Heart right ventricle (tissue), 16 donors: ENCODE results near the gene SRMS. TPM values are rescaled to one million over a fixed set of nuclear protein-coding genes. Genes with fewer than 3 reads are reported as not detected.

Experiments
- ATAC-seq, 8 donors: fragments of 200-7000 bp; cut with Tn5 transposase; one replicate each; pipeline ENCODE4 v1.9.1; 2020; ENCODE audit warnings: mild to moderate bottlenecking in 8 of 8, moderate library complexity in 8 of 8, moderate number of reproducible peaks in 1 of 8
- DNase-seq, 2 donors: peaks; one replicate each; pipeline ENCODE4 v3.0.0-alpha.2; 2020
- H3K27ac ChIP-seq, 10 donors: fragments of 200-600 bp; sonication (generic) in 2 of 10; one replicate each; pipeline versions ENCODE4 v1.5.0 to v1.8.0; 2020 to 2022; ENCODE audit warnings: mild to moderate bottlenecking in 3 of 10
- H3K27me3 ChIP-seq, 7 donors: fragments of 200-600 bp; one replicate each; pipeline ENCODE4 v1.8.0; 2021 to 2022; ENCODE audit warnings: mild to moderate bottlenecking in 2 of 7
- H3K36me3 ChIP-seq, 9 donors: fragments of 200-600 bp; sonication (generic) in 1 of 9; one replicate each; pipeline versions ENCODE4 v1.5.0 to v1.8.0; 2020 to 2022; ENCODE audit warnings: mild to moderate bottlenecking in 2 of 9
- H3K4me1 ChIP-seq, 9 donors: fragments of 200-600 bp; sonication (generic) in 1 of 9; one replicate each; pipeline versions ENCODE4 v1.5.0 to v1.8.0; 2020 to 2022; ENCODE audit warnings: mild to moderate bottlenecking in 4 of 9
- H3K4me3 ChIP-seq, 10 donors: fragments of 200-600 bp; sonication (generic) in 2 of 10; one replicate each; pipeline versions ENCODE4 v1.5.0 to v1.8.0; 2020 to 2022; ENCODE audit warnings: mild to moderate bottlenecking in 7 of 10, moderate library complexity in 2 of 10
- H3K9me3 ChIP-seq, 11 donors: fragments of 200-600 bp in 10 of 11; sonication (generic) in 2 of 11; one replicate each; pipeline versions ENCODE4 v1.5.0 to v1.8.0; 2013 to 2022; ENCODE audit warnings: mild to moderate bottlenecking in 2 of 11, control low read depth in 1 of 11, moderate library complexity in 1 of 11
- WGBS, 2 donors: extraction: QIAGEN DNeasy Blood & Tissue Kit; methylation state at CpG; one replicate each; pipeline ENCODE4 v1.1.7; 2013; ENCODE audit warnings: inconsistent platforms in 1 of 2; 5-methylcytosine and 5-hydroxymethylcytosine counted together
- intact Hi-C, 10 donors: fragments of 100-400 bp; cut with DNase I; formaldehyde crosslinking; loops; one replicate each; pipeline versions ENCODE4 v1.11.1 to v1.14.2; 2022
- polyA plus RNA-seq, 2 donors: library from polyadenylated mRNA; stranded (reverse); fragments of 200-250 nt; gene quantifications; one replicate each; pipeline ENCODE4 v1.2.3, GENCODE V29; 2013
- total RNA-seq, 10 donors: library from RNA; stranded (reverse); fragmentation: NEBNext Ultra II Directional in 3 of 10; extraction: Animal tissue kit (Norgen Biotek cat#: 25700) in 3 of 10; gene quantifications; one replicate each; pipeline versions ENCODE4 v1.2.1 to v1.2.4, GENCODE V29; 2021 to 2023
- TF ChIP-seq, protein P1 (sequence below), 9 donors: fragments of 200-600 bp; sonication (generic) in 2 of 9; IDR thresholded peaks; one replicate each; pipeline versions ENCODE4 v1.5.0 to v1.8.0; 2021 to 2022; ENCODE audit warnings: antibody characterized with exemption in 9 of 9, mild to moderate bottlenecking in 5 of 9, moderate library complexity in 1 of 9
- donor health status: Arrhythmogenic right ventricular cardiomyopathy.
- donor health status: ischemic (EF 13 %, LVEDD 7.1; RV severe dilation, severe dysfunction).
- donor health status: healthy with polysubstance abuse.
- donor health status: DM: no; HTN: yes; CAD: no.
- donor health status: DM: no; HTN: no; CAD: no.
- donor health status: ischemic (EF 25% LVEDD 6.9; RV normal size, moderate dysfunction).
- donor health status: ischemic (EF 25% LVEDD 5.7; RV mildly dilated, moderate dysfunction).
- donor health status: healthy.
- donor health status: DM: yes; HTN: yes; CAD: no.
- donor health status: Ischemic cardiomyopathy.
- donor health status: ischemic (EF 35%, LVEDD 5.7; RV mildly dilated, moderate dysfunction).
- donor health status: nonischemic (EF 11% LVEDD 7.7; RV severe dilation, severe dysfunction).
- donor health status: DM: yes; HTN: yes; CAD: no.
- donor health status: PGD.
- donor health status: ischemic (EF 29% LVEDD 5.4; RV normal size, mild dysfunction).
- donor health status: nonischemic (EF 23%, LVEDD 6.1; RV moderate dilation, normal function).

SRMS gene
- total and polyA plus RNA-seq, 12 donors: not detected

DNA sequence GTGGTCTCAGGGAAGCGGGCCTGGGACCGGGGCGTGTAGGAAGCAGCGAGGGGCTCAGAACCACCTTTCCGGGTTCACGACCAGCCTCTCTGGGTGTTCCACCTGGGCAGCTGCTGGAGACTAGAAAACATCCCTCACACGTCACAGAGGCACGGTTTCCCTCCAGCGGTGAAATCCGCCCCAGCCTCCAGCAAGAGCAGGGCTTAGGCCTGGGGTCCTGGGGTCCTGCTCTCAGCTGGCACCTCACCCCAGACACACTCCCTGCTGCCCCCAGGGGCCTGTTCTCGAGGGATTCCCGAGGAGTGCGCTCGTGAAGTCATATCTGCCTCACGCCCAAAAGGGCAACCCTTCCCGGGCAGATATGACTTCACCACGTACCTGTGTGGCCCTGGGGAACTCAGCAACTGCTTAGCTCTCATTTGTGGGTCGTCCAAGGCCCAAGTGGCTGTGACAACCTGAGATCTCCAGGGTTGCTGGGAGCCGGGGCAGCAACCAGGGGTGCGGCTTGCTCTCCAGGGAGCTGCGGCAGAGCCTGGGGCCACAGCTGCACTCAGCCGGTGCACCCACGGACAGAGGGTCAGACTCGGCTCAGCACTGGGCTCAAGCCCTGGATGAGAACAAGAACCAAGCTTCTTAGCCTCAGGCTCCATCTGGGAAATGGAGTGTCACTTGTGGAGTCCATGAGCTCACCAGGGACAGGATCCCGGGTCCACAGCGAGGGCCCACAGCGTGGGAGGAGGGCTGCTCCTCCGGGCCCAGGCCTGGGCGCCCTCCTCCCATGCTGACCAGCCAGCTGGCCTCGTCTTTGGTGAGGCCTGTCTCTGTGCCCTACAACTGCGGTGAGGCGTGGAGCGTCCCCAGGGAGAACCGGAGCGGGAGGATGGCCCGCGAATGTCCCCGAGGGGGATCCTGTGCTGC is 7.1 kb upstream of the SRMS start:
- DNase-seq (no peak), ATAC-seq (peak in 2 of 8 donors; percentile 4 to 5)
- Histone ChIP-seq H3K4me1 (peaks cover 0 to 19% (median 10%) of the 10 kb centered on the region in 9 donors), H3K4me3 (peak overlapping the region in 9 of 10 donors; percentile 46 to 69 (median 64)), H3K27me3 (peaks cover 0 to 42% (median 7%) of the 10 kb centered on the region in 7 donors), H3K9me3 (no peaks in the 10 kb centered on the region), H3K27ac (peak overlapping the region in 2 of 10 donors; percentile 15 to 70), H3K36me3 (peaks cover 0 to 18% (median 0%) of the 10 kb centered on the region in 9 donors)
- TF ChIP-seq, protein P1, sequence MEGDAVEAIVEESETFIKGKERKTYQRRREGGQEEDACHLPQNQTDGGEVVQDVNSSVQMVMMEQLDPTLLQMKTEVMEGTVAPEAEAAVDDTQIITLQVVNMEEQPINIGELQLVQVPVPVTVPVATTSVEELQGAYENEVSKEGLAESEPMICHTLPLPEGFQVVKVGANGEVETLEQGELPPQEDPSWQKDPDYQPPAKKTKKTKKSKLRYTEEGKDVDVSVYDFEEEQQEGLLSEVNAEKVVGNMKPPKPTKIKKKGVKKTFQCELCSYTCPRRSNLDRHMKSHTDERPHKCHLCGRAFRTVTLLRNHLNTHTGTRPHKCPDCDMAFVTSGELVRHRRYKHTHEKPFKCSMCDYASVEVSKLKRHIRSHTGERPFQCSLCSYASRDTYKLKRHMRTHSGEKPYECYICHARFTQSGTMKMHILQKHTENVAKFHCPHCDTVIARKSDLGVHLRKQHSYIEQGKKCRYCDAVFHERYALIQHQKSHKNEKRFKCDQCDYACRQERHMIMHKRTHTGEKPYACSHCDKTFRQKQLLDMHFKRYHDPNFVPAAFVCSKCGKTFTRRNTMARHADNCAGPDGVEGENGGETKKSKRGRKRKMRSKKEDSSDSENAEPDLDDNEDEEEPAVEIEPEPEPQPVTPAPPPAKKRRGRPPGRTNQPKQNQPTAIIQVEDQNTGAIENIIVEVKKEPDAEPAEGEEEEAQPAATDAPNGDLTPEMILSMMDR (IDR thresholded peaks at IDR 0.05): no peak
- 71% methylated on average over 34 to 38 of the region's 38 CpGs for WGBS, 2 donors
- intact Hi-C loops: loop anchor here in 1 of 10 donors (5.0 kb wide), 1 partner anchor 403 kb away; the partner anchor contains the start of gene UCKL1

GRCh38 chr20:63553933-63554290 is 6.4 kb upstream of the SRMS start, which contains the start of gene FNDC11:
Gene FNDC11 (plus strand): TSS chr20:63554159. CDS start chr20:63555664, 1,505 bp downstream.
- H3K9me3 ChIP-seq: no peaks in the 10 kb centered on the region
- H3K27me3 ChIP-seq: peaks cover 0 to 48% (median 11%) of the 10 kb centered on the region in 7 donors
- WGBS, 2 donors: 2 to 4% methylated on average over 26 to 34 of the region's 34 CpGs
- peak within 1 kb of the TSS in 4 of 10 donors; percentile 21 to 70 (median 39) for H3K27ac ChIP-seq
- DNase-seq (peak; percentile 42 to 58), ATAC-seq (peak; percentile 37 to 61 (median 53))
- peaks cover 0 to 19% (median 10%) of the 10 kb centered on the region in 9 donors for H3K4me1 ChIP-seq
- intact Hi-C loops: loop anchor here in 1 of 10 donors (5.0 kb wide), 1 partner anchor 403 kb away; the partner anchor contains the start of gene UCKL1
- H3K4me3 ChIP-seq: peak within 1 kb of the TSS in 9 of 10 donors; percentile 46 to 69 (median 64)
- TF ChIP-seq, protein P1 (IDR thresholded peaks at IDR 0.05): no peak
- H3K36me3 ChIP-seq: peaks cover 0 to 15% (median 0%) of the 10 kb centered on the region in 9 donors

- Histone ChIP-seq H3K36me3 (peaks cover 0 to 10% (median 0%) of the 10 kb centered on the region in 9 donors), H3K27ac (peak overlapping the region in 4 of 10 donors; percentile 21 to 70 (median 39)), H3K9me3 (no peaks in the 10 kb centered on the region), H3K4me3 (peak overlapping the region in 9 of 10 donors; percentile 46 to 69 (median 64)), H3K27me3 (peaks cover 0 to 53% (median 17%) of the 10 kb centered on the region in 7 donors), H3K4me1 (peaks cover 0 to 19% (median 10%) of the 10 kb centered on the region in 9 donors)
- DNase-seq: peak; percentile 85
- peak; percentile 74 to 91 (median 82) for ATAC-seq
- WGBS, 2 donors: 2 to 3% methylated on average over 25 to 34 of the region's 37 CpGs
- TF ChIP-seq, protein P1 (IDR thresholded peaks at IDR 0.05): no peak
- intact Hi-C loops: loop anchor here in 1 of 10 donors (5.0 kb wide), 1 partner anchor 404 kb away; the partner anchor contains the start of gene UCKL1
Measured at GRCh38 chr20:63553251-63553932, 5.8 kb upstream of the SRMS start.
